Inflammatory macrophage (primary cell): ENCODE measurements around the gene DCAF8L2.
"Not testable (repeated sequence)": the region's sequence is repeated elsewhere in the genome, so short reads cannot be mapped to it uniquely, and the experiment has no call there.

Experiments used
- DNase-seq, 2 donors: peaks; one replicate each; pipeline ENCODE4 v3.0.0-alpha.2; 2020 to 2022

The DCAF8L2 gene

GRCh38 chrX:27680726-27681125 lies 90.6 kb downstream of the DCAF8L2 start:
- DNase-seq = no peak

- peak in 1 of 2 donors; percentile 3 for DNase-seq
These were observed 93.5 kb downstream of the DCAF8L2 start for GRCh38 chrX:27683566-27684208.

- DNase-seq = no peak
These were observed 104.5 kb downstream of the DCAF8L2 start for GRCh38 chrX:27694667-27695066.

- no peak for DNase-seq
These were observed 116.4 kb downstream of the DCAF8L2 start for GRCh38 chrX:27706526-27706925.

- DNase-seq = no peak
These were observed 125.5 kb downstream of the DCAF8L2 start for GRCh38 chrX:27715610-27716009.

- DNase-seq = no peak
These were observed 138.1 kb downstream of the DCAF8L2 start for GRCh38 chrX:27728291-27728690.

GRCh38 chrX:27731962-27732361 lies 141.8 kb downstream of the DCAF8L2 start:
- no peak for DNase-seq

- no peak for DNase-seq
These were observed 145.8 kb downstream of the DCAF8L2 start for GRCh38 chrX:27735914-27736313.

GRCh38 chrX:27740933-27741332 lies 150.8 kb downstream of the DCAF8L2 start:
- DNase-seq = no peak

- DNase-seq = not testable (repeated sequence)
These were observed 153.4 kb downstream of the DCAF8L2 start for GRCh38 chrX:27743521-27743920.

GRCh38 chrX:27746516-27746915 lies 156.4 kb downstream of the DCAF8L2 start:
- no peak for DNase-seq

GRCh38 chrX:27750298-27750697 lies 160.2 kb downstream of the DCAF8L2 start:
- not testable (repeated sequence) for DNase-seq

- DNase-seq = no peak
These were observed 161.8 kb downstream of the DCAF8L2 start for GRCh38 chrX:27751976-27752375.

- DNase-seq = no peak
These were observed 175.6 kb downstream of the DCAF8L2 start for GRCh38 chrX:27765718-27766117.

- no peak for DNase-seq
These were observed 177.2 kb downstream of the DCAF8L2 start for GRCh38 chrX:27767387-27767786.

GRCh38 chrX:27775984-27776383 lies 185.8 kb downstream of the DCAF8L2 start:
- no peak for DNase-seq

GRCh38 chrX:27796640-27797257 lies 206.6 kb downstream of the DCAF8L2 start:
- no peak for DNase-seq

- no peak for DNase-seq
These were observed 207.4 kb downstream of the DCAF8L2 start for GRCh38 chrX:27797575-27797974.
